22Rv1 (cell line): ENCODE measurements around the gene LNPK.
A peak's percentile ranks its signal among the peaks of the same experiment; 100 is the strongest.

Experiments used
- H3K27ac ChIP-seq: fragments of 450-650 bp; 2 replicates; pipeline ENCODE4 v1.5.1; 2017
- CTCF ChIP-seq: fragments of 450-650 bp; IDR thresholded peaks from 2 replicates; pipeline ENCODE4 v1.5.1; 2017; ENCODE audit warnings: mild to moderate bottlenecking
- ZFX ChIP-seq: fragments of 450-650 bp; IDR thresholded peaks from 2 replicates; pipeline ENCODE4 v1.6.1; 2017; ENCODE audit warnings: antibody characterized with exemption, borderline replicate concordance

LNPK gene

GRCh38 chr2:175948191-175948590 is 53.9 kb downstream of the LNPK start:
- no peak overlapping the region for H3K27ac ChIP-seq
- TF ChIP-seq CTCF (no peak), ZFX (no peak)

- H3K27ac ChIP-seq: no peak overlapping the region
- TF ChIP-seq CTCF: no peak
- no peak for TF ChIP-seq ZFX
Observed at GRCh38 chr2:175947073-175947472, 55.0 kb downstream of the LNPK start.

- H3K27ac ChIP-seq: no peak overlapping the region
- TF ChIP-seq CTCF: no peak
- no peak for TF ChIP-seq ZFX
Observed at GRCh38 chr2:175941699-175942098, 60.4 kb downstream of the LNPK start.

GRCh38 chr2:175937216-175937615 is 64.9 kb downstream of the LNPK start:
- H3K27ac ChIP-seq: no peak overlapping the region
- TF ChIP-seq CTCF (no peak), ZFX (no peak)

GRCh38 chr2:175935289-175936181 is 66.5 kb downstream of the LNPK start:
- no peak for TF ChIP-seq ZFX
- TF ChIP-seq CTCF: no peak
- H3K27ac ChIP-seq: no peak overlapping the region

- TF ChIP-seq ZFX (no peak), CTCF (no peak)
- no peak overlapping the region for H3K27ac ChIP-seq
Observed at GRCh38 chr2:175932675-175933074, 69.4 kb downstream of the LNPK start.

- peak overlapping the region; percentile 78 for H3K27ac ChIP-seq
- TF ChIP-seq CTCF (no peak), ZFX (no peak)
Observed at GRCh38 chr2:175931805-175932204, 70.3 kb downstream of the LNPK start.
